Activated CD8-positive, alpha-beta T cell treated with anti-CD3 and anti-CD28 coated beads, Interleukin-2, amount 10 ng/mL, durations not matched to agents 7 days and 5 days (primary cell): ENCODE data around the gene CIAPIN1. TPM values are rescaled to one million over a fixed set of nuclear protein-coding genes. Genes with fewer than 3 reads are reported as not detected.

Source experiments
- ATAC-seq: fragments of 150-1000 bp; cut with Tn5 transposase; one replicate; pipeline ENCODE4 v1.10.0; 2021; ENCODE audit warnings: moderate library complexity
- CTCF ChIA-PET: fragments of 350-600 bp; sonication (Branson Sonifier 250); formaldehyde crosslinking; loops from one replicate; lab custom pipeline; 2021; ENCODE audit warnings: antibody characterized with exemption; lab: Charles Lee
- POLR2A ChIA-PET: fragments of 350-600 bp; sonication (Branson Sonifier 250); formaldehyde crosslinking; loops from one replicate; lab custom pipeline; 2021; ENCODE audit warnings: antibody characterized with exemption; lab: Charles Lee
- DNase-seq: peaks from one replicate; pipeline ENCODE4 v3.0.0-alpha.2; 2020
- H3K27ac Mint-ChIP-seq: one replicate; pipeline ENCODE4 v1.8.0; 2021; ENCODE audit warnings: mild to moderate bottlenecking, mixed read lengths
- H3K27me3 Mint-ChIP-seq: one replicate; pipeline ENCODE4 v1.8.0; 2021; ENCODE audit warnings: low read depth, mixed read lengths
- H3K36me3 Mint-ChIP-seq: one replicate; pipeline ENCODE4 v1.8.0; 2021; ENCODE audit warnings: low read depth, mixed read lengths
- H3K4me1 Mint-ChIP-seq: one replicate; pipeline ENCODE4 v1.8.0; 2021; ENCODE audit warnings: low read depth, mixed read lengths
- H3K4me3 Mint-ChIP-seq: one replicate; pipeline ENCODE4 v1.8.0; 2021; ENCODE audit warnings: mild to moderate bottlenecking, mixed read lengths
- H3K9me3 Mint-ChIP-seq: one replicate; pipeline ENCODE4 v1.8.0; 2022; ENCODE audit warnings: mixed read lengths; ENCODE audit not compliant: insufficient read depth
- total RNA-seq, 2 experiments: library from RNA; stranded (reverse); gene quantifications; one replicate each; pipeline ENCODE4 v1.2.3, GENCODE V29; 2021

CIAPIN1 gene
- 10 to 100 TPM; 47.8 to 53.8 TPM for total RNA-seq

- POLR2A ChIA-PET, result interaction anchor here (0.6 to 2.3 kb wide), 21 partner anchors 8 to 202 kb away, joined by 3 to 20 read pairs (median 4); partner anchors contain the start of genes ARL2BP, DOK4 and POLR2C
- H3K9me3 Mint-ChIP-seq, result no peaks in the 10 kb centered on the region
- peak; percentile 99 for ATAC-seq
- peaks cover 27% of the 10 kb centered on the region for H3K36me3 Mint-ChIP-seq
- H3K27ac Mint-ChIP-seq, result peak within 1 kb of the TSS; percentile 92
- no peaks in the 10 kb centered on the region for H3K27me3 Mint-ChIP-seq
- H3K4me1 Mint-ChIP-seq, result peaks cover 30% of the 10 kb centered on the region
- DNase-seq, result peak; percentile 96
- peak within 1 kb of the TSS; percentile 93 for H3K4me3 Mint-ChIP-seq
- CTCF ChIA-PET, result interaction anchor here (0.9 to 4.3 kb wide), 14 partner anchors 9 to 201 kb away, joined by 3 to 38 read pairs (median 4); partner anchors contain the start of genes ADGRG5 and POLR2C
These were observed at the start of gene CIAPIN1, which contains the start of gene COQ9 for GRCh38 chr16:57447186-57447962. Gene CIAPIN1, minus strand, starts transcription at chr16:57447385. Its CDS starts 6,457 bp downstream, at chr16:57440928. Gene COQ9, plus strand, starts transcription at chr16:57447479. Its CDS starts 27 bp downstream, at chr16:57447506.

- H3K4me3 Mint-ChIP-seq, result no peak overlapping the region
- peaks cover 28% of the 10 kb centered on the region for H3K27me3 Mint-ChIP-seq
- peaks cover 2% of the 10 kb centered on the region for H3K4me1 Mint-ChIP-seq
- CTCF ChIA-PET, result no interaction called here
- no peak overlapping the region for H3K27ac Mint-ChIP-seq
- POLR2A ChIA-PET, result no interaction called here
- H3K9me3 Mint-ChIP-seq, result no peaks in the 10 kb centered on the region
- no peak for DNase-seq
- no peak for ATAC-seq
- no peaks in the 10 kb centered on the region for H3K36me3 Mint-ChIP-seq
These were observed 46.6 kb upstream of the CIAPIN1 start for GRCh38 chr16:57493767-57494166.

- Mint-ChIP-seq H3K4me3 (no peak overlapping the region), H3K9me3 (no peaks in the 10 kb centered on the region), H3K27me3 (peaks cover 18% of the 10 kb centered on the region), H3K4me1 (peaks cover 19% of the 10 kb centered on the region), H3K36me3 (no peaks in the 10 kb centered on the region), H3K27ac (no peak overlapping the region)
- ChIA-PET CTCF (interaction anchor here (1.2 to 6.5 kb wide), 4 partner anchors 14 to 70 kb away, joined by 5 to 43 read pairs (median 25); partner anchors contain the start of gene POLR2C), POLR2A (interaction anchor here (0.8 kb wide), 1 partner anchor 42 kb away, joined by 3 read pairs; no protein-coding TSS in a partner anchor)
- DNase-seq (no peak), ATAC-seq (no peak)
These were observed 42.0 kb upstream of the CIAPIN1 start for GRCh38 chr16:57489229-57489628.

DNA sequence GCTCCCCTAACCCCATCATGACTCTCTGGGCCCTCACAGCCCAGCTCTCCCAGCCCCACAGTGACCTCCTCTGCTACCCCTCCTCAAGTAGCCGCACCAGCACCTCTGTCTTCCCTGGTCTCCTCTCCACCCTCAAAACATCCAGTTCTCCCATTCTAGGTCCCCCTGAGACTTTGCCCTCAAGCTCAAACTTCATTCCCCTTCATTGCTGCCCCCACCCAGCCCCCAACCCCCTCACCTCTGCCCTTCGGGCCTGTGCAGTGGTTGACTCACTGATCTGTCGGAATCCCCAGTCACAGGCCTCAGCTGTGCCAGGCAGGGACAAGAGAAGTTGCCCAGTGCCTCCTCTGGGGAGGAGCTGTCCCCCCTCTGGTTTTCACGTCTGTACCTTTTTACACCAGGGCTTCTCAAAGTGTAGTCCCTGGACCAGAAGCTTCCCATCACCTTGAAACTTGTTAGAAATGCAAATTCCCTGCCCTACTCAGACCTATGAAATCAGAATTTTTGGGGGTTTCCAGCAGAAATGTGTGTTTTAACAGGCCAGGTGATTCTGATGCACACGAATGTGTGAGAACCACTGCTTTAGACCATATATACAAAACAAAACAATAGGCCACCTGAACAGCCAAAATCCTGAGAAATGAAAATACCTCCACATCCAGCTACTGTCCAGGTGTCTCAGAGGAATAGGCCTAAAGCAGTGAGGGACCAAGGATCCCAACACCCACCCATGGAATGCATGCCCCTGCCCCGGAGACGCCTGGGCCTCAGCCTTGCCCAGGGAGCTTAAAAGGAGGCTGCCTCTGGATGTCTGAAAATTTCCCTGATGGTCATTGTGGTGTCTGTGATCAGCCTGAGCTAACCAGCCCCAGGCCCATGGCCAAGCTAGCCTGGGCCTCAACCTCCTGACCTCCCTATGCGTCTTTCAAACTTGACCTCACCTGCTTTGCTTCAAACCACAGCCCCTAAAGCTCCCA, 40.0 kb upstream of the CIAPIN1 start:
- POLR2A ChIA-PET, result interaction anchor here (0.6 to 3.3 kb wide), 8 partner anchors 13 to 778 kb away, joined by 3 to 12 read pairs (median 4); partner anchors contain the start of genes CIAPIN1, COQ9 and POLR2C
- no peaks in the 10 kb centered on the region for H3K9me3 Mint-ChIP-seq

DNA sequence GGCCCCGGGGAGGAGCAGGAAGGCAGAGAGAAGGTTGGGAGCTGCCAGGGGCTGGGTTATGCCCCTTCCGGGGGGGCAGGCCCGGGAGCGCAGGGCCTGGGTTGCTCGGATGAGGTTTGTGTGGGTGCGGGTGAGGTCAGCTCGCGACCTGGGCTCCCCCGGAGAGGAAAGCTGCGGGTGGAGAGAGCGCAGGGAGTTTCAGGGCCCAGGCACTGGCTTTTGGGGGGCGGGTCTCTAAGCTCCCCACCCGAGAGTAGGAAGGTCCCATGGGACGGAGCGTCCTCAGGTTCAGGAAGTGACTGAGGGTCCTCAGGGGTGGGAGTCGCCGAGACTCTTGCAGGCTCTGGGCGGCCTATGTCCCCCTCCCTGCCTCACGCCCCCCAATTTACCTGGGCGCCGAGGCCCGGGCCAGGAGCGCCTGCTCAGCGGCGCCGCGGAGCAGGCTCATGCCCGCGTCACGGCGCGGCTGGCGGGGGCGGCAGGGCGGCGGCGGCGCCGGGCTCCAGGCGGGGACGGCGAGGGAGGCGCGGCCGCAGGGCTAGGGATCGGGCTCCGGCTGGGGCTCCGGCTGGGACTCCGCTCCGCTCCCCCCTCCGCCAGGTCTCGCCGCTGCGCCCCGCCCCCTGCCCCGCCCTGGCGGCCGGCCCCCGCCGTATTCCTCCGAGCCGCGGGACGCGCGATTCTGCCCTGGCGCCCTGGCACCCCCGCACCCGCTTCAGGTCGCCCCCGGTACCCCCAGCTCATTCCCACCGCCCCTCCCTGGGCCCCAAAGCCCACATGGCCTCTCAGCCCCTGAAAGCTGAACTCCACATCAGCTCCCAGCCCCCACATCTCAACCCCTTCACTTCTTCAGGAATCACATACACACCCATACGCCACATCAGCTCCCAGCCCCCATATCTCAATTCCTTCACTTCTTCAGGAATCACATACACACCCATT, 39.0 kb upstream of the CIAPIN1 start, which contains the start of gene DOK4:
TSS of gene DOK4 (minus strand) at position 578 of the 942 bp plus-strand sequence. CDS start 6,986 bp downstream, outside the sequence.
- H3K9me3 Mint-ChIP-seq, result no peaks in the 10 kb centered on the region
- ChIA-PET CTCF (interaction anchor here (0.6 to 6.5 kb wide), 9 partner anchors 11 to 812 kb away, joined by 3 to 43 read pairs (median 9); partner anchors contain the start of genes ADGRG5, CIAPIN1, COQ9 and POLR2C), POLR2A (interaction anchor here (0.9 to 3.3 kb wide), 8 partner anchors 12 to 51 kb away, joined by 3 to 12 read pairs (median 5); partner anchors contain the start of genes CIAPIN1, COQ9 and POLR2C)
- DNase-seq (peak; percentile 82), ATAC-seq (peak; percentile 99)
- H3K4me1 Mint-ChIP-seq, result peaks cover 19% of the 10 kb centered on the region
- H3K36me3 Mint-ChIP-seq, result no peaks in the 10 kb centered on the region
- peak within 1 kb of the TSS; percentile 76 for H3K4me3 Mint-ChIP-seq
- peak within 1 kb of the TSS; percentile 76 for H3K27ac Mint-ChIP-seq
- peaks cover 5% of the 10 kb centered on the region for H3K27me3 Mint-ChIP-seq

More for the DNA sequence above, 40.0 kb upstream of the CIAPIN1 start:
- Mint-ChIP-seq H3K36me3 (no peaks in the 10 kb centered on the region), H3K4me3 (peak overlapping the region; percentile 69), H3K27ac (peak overlapping the region; percentile 76), H3K4me1 (peaks cover 19% of the 10 kb centered on the region), H3K27me3 (peaks cover 12% of the 10 kb centered on the region)
- no peak for ATAC-seq
- no peak for DNase-seq
- CTCF ChIA-PET, result interaction anchor here (0.8 to 6.5 kb wide), 10 partner anchors 9 to 70 kb away, joined by 3 to 43 read pairs (median 6); partner anchors contain the start of genes ADGRG5 and POLR2C

- H3K9me3 Mint-ChIP-seq, result no peaks in the 10 kb centered on the region
- H3K4me1 Mint-ChIP-seq, result peaks cover 19% of the 10 kb centered on the region
- H3K4me3 Mint-ChIP-seq, result peak overlapping the region; percentile 76
- ATAC-seq (no peak), DNase-seq (no peak)
- no peak overlapping the region for H3K27ac Mint-ChIP-seq
- CTCF ChIA-PET, result interaction anchor here (0.6 to 6.5 kb wide), 6 partner anchors 10 to 57 kb away, joined by 3 to 43 read pairs (median 16); partner anchors contain the start of genes ADGRG5, CIAPIN1, COQ9 and POLR2C
- peaks cover 4% of the 10 kb centered on the region for H3K27me3 Mint-ChIP-seq
- POLR2A ChIA-PET, result interaction anchor here (1.1 to 3.3 kb wide), 4 partner anchors 23 to 52 kb away, joined by 5 to 12 read pairs (median 8); partner anchors contain the start of genes CIAPIN1, COQ9 and POLR2C
- H3K36me3 Mint-ChIP-seq, result no peaks in the 10 kb centered on the region
These were observed 38.1 kb upstream of the CIAPIN1 start for GRCh38 chr16:57485091-57485915.

DNA sequence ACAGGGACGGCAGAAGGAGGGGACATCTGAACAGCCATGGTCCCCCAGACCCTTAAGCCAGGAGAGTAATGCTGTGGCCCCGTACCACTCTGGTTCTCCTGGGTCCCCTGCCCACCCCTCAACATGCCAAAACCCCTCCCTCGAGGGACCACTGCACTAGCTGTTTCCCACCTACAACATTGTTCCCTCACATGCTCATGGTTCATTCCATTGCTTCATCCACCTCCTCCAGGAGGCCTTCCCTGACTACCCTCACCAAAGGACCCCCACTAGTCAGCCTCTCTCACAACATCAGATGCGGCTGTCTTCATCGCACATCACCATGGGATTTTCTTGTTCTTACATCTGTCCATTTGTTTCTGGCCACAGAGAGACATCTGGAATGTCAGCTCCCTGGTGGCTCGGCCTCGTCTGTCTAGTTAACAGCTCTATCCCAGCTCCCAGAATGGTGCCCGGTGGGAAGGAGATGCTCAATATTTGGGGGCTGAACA, 37.4 kb upstream of the CIAPIN1 start:
- DNase-seq (no peak), ATAC-seq (no peak)
- Mint-ChIP-seq H3K9me3 (no peaks in the 10 kb centered on the region), H3K4me1 (peaks cover 18% of the 10 kb centered on the region), H3K27ac (no peak overlapping the region), H3K27me3 (peaks cover 1% of the 10 kb centered on the region), H3K36me3 (no peaks in the 10 kb centered on the region), H3K4me3 (no peak overlapping the region)
- ChIA-PET POLR2A (interaction anchor here (3.3 kb wide), 1 partner anchor 22 kb away, joined by 12 read pairs; the partner anchor contains the start of gene POLR2C), CTCF (interaction anchor here (6.5 kb wide), 1 partner anchor 9 kb away, joined by 23 read pairs; no protein-coding TSS in a partner anchor)

GRCh38 chr16:57483725-57484514, 36.7 kb upstream of the CIAPIN1 start:
- H3K36me3 Mint-ChIP-seq, result peaks cover 2% of the 10 kb centered on the region
- DNase-seq (no peak), ATAC-seq (no peak)
- H3K4me1 Mint-ChIP-seq, result peaks cover 16% of the 10 kb centered on the region
- POLR2A ChIA-PET, result no interaction called here
- H3K9me3 Mint-ChIP-seq, result no peaks in the 10 kb centered on the region
- H3K27me3 Mint-ChIP-seq, result no peaks in the 10 kb centered on the region
- CTCF ChIA-PET, result interaction anchor here (0.9 to 6.5 kb wide), 4 partner anchors 8 to 66 kb away, joined by 3 to 23 read pairs (median 4); no protein-coding TSS in a partner anchor
- no peak overlapping the region for H3K4me3 Mint-ChIP-seq
- H3K27ac Mint-ChIP-seq, result no peak overlapping the region
